Measurements from ENCODE around the gene UBR4. TPM values are rescaled to one million over a fixed set of nuclear protein-coding genes. Genes with fewer than 3 reads are reported as not detected.

The UBR4 gene
- polyA plus RNA-seq, 3 donors: 44.3 to 93.8 (median 49.4) TPM

DNA sequence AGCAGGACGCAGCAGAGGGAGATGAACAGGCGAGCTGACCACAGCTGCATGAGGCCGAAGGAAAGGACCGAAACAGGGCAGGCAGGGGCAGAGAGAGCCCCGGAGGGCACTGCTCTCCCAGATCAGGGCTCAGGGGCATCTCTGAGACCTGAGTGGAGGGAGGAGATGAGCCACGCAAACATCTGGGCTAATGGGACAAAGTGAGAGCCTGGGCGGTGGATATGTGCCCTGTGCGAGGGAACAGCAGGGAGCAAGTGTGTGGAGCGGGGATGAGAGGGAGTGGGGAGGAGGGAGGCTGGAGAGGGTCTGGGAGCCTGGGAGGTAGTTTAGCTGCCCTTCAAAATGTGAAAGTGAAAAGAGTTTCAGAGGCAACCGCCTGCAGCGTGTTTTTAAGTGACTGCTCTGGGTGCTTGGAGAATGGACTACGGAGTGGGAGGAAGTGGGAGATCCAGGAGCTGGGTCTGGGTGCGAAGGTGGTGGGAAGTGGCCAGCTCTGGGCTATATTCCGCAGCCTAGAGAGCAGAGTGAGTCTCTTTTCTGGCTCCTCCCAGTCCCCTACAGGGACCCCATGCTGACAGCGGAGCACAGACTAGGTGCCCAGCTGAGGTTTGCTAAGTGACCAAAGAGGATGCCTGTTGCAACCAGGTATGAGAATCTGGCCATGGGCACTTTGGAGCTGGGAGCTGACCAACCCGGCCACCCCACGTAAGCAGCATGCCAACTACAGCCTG lies 139.0 kb downstream of the UBR4 start:
- Histone ChIP-seq H3K9me3 (replicated peaks in 1 of 2; ENCODE audit: control insufficient read depth in 1 of 2, insufficient read depth in 1 of 2, low read length in 2 of 2) (no peaks in the 10 kb centered on the region), H3K27ac (ENCODE audit: low read depth in 1 of 2, low read length in 2 of 2) (no peak overlapping the region), H3K36me3 (replicated peaks in 1 of 2; ENCODE audit: control insufficient read depth in 1 of 2, insufficient read depth in 2 of 2, low read length in 2 of 2) (peaks cover 31 to 38% of the 10 kb centered on the region in 2 donors), H4K20me1 (ENCODE audit: insufficient read depth, low read length) (no peaks in the 10 kb centered on the region), H3K4me2 (replicated peaks; ENCODE audit: extremely low read depth, low read length, poor library complexity, severe bottlenecking) (no peak overlapping the region), H3K79me2 (ENCODE audit: insufficient read depth, low read length) (no peaks in the 10 kb centered on the region), H3K4me1 (ENCODE audit: control insufficient read depth in 1 of 2, insufficient read depth in 2 of 2, low read length in 2 of 2) (no peaks in the 10 kb centered on the region), H3K4me3 (replicated peaks in 1 of 3; ENCODE audit: low read depth in 2 of 3, low read length in 3 of 3) (no peak overlapping the region), H3K9ac (ENCODE audit: insufficient read depth, low read length, poor library complexity, severe bottlenecking) (no peak overlapping the region), H2AFZ (ENCODE audit: insufficient read depth, low read depth, low read length, poor library complexity, severe bottlenecking) (no peak overlapping the region), H3K27me3 (ENCODE audit: control insufficient read depth in 2 of 2, insufficient read depth in 2 of 2, low read length in 2 of 2) (no peaks in the 10 kb centered on the region)
- Mint-ChIP-seq H3K4me1 (peaks cover 5% of the 10 kb centered on the region), H3K27me3 (ENCODE audit: low read depth in 3 of 3) (peaks cover 0 to 24% (median 6%) of the 10 kb centered on the region in 3 donors), H3K36me3 (peaks cover 31 to 38% of the 10 kb centered on the region in 2 donors), H3K4me3 (peak overlapping the region in 1 of 2 donors; percentile 4), H3K27ac (peak overlapping the region in 2 of 7 donors; percentile 54 to 74), H3K9me3 (no peaks in the 10 kb centered on the region)
- DNase-seq: no peak
- intact Hi-C loops (cut with micrococcal nuclease): no loop called here
- TF ChIP-seq, protein P1, sequence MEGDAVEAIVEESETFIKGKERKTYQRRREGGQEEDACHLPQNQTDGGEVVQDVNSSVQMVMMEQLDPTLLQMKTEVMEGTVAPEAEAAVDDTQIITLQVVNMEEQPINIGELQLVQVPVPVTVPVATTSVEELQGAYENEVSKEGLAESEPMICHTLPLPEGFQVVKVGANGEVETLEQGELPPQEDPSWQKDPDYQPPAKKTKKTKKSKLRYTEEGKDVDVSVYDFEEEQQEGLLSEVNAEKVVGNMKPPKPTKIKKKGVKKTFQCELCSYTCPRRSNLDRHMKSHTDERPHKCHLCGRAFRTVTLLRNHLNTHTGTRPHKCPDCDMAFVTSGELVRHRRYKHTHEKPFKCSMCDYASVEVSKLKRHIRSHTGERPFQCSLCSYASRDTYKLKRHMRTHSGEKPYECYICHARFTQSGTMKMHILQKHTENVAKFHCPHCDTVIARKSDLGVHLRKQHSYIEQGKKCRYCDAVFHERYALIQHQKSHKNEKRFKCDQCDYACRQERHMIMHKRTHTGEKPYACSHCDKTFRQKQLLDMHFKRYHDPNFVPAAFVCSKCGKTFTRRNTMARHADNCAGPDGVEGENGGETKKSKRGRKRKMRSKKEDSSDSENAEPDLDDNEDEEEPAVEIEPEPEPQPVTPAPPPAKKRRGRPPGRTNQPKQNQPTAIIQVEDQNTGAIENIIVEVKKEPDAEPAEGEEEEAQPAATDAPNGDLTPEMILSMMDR (IDR thresholded peaks at IDR 0.05): no peak
- 81% methylated on average over 14 of the region's 17 CpGs for WGBS (ENCODE audit: insufficient coverage)

DNA sequence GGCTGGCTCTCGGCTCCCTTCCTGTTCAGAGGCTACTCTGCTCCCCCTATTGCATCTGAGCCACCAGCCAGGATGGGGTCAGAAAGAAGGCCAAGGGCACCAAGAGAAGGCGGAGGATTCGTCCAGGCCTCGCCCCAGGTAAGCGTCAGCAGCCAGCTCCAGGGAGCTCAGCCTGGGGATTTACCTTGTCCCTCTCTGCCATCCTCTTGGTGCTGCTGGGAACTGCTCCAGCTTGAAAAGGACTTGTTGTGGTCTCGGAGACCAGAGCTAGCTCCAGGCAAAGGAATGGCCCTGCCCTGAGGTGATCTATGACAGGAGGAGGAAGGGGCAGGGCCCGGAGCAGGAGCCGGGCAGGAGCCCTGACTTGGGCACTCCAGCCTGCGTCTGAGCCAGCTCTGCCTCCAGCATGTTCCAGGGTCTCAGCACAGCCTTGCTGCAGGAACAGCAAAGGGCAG lies 139.8 kb downstream of the UBR4 start:
- Mint-ChIP-seq H3K4me1 (peaks cover 5% of the 10 kb centered on the region), H3K27me3 (ENCODE audit: low read depth in 3 of 3) (peaks cover 0 to 24% (median 6%) of the 10 kb centered on the region in 3 donors), H3K36me3 (peaks cover 22 to 30% of the 10 kb centered on the region in 2 donors), H3K27ac (no peak overlapping the region), H3K9me3 (no peaks in the 10 kb centered on the region), H3K4me3 (no peak overlapping the region)
- Histone ChIP-seq H4K20me1 (ENCODE audit: insufficient read depth, low read length) (no peaks in the 10 kb centered on the region), H3K79me2 (ENCODE audit: insufficient read depth, low read length) (no peaks in the 10 kb centered on the region), H3K4me2 (replicated peaks; ENCODE audit: extremely low read depth, low read length, poor library complexity, severe bottlenecking) (no peak overlapping the region), H3K9ac (ENCODE audit: insufficient read depth, low read length, poor library complexity, severe bottlenecking) (no peak overlapping the region), H3K36me3 (replicated peaks in 1 of 2; ENCODE audit: control insufficient read depth in 1 of 2, insufficient read depth in 2 of 2, low read length in 2 of 2) (peaks cover 23 to 29% of the 10 kb centered on the region in 2 donors), H3K4me3 (replicated peaks in 1 of 3; ENCODE audit: low read depth in 2 of 3, low read length in 3 of 3) (no peak overlapping the region), H3K27ac (ENCODE audit: low read depth in 1 of 2, low read length in 2 of 2) (no peak overlapping the region), H2AFZ (ENCODE audit: insufficient read depth, low read depth, low read length, poor library complexity, severe bottlenecking) (no peak overlapping the region), H3K27me3 (ENCODE audit: control insufficient read depth in 2 of 2, insufficient read depth in 2 of 2, low read length in 2 of 2) (no peaks in the 10 kb centered on the region), H3K9me3 (replicated peaks in 1 of 2; ENCODE audit: control insufficient read depth in 1 of 2, insufficient read depth in 1 of 2, low read length in 2 of 2) (no peaks in the 10 kb centered on the region), H3K4me1 (ENCODE audit: control insufficient read depth in 1 of 2, insufficient read depth in 2 of 2, low read length in 2 of 2) (no peaks in the 10 kb centered on the region)
- TF ChIP-seq, protein P1 (IDR thresholded peaks at IDR 0.05): no peak
- WGBS (ENCODE audit: insufficient coverage): 78% methylated on average over 9 of the region's 9 CpGs
- DNase-seq: no peak
- intact Hi-C loops (cut with micrococcal nuclease): no loop called here

All from CD14-positive monocyte (primary cell).